H1 (cell line): ENCODE data around the gene RGS6. TPM values are rescaled to one million over a fixed set of nuclear protein-coding genes. Genes with fewer than 3 reads are reported as not detected.

ENCODE experiments used
- CTCF ChIA-PET: fragments of 300-600 bp; sonication (Branson Sonifier 250); formaldehyde crosslinking; loops from one replicate; lab custom pipeline; 2021; ENCODE audit not compliant: partially characterized antibody; lab: Charles Lee
- POLR2A ChIA-PET: fragments of 300-600 bp; sonication (Branson Sonifier 250); formaldehyde crosslinking; loops from one replicate; lab custom pipeline; 2021; ENCODE audit warnings: inconsistent platforms; ENCODE audit not compliant: partially characterized antibody; lab: Charles Lee
- DNase-seq, 2 experiments: peaks; one replicate each; pipeline versions ENCODE4 v3.0.0 to v3.0.0-alpha.2; 2010 to 2022; ENCODE audit warnings: low spot score in 2 of 2, low read depth in 1 of 2, mixed read lengths in 1 of 2
- FAIRE-seq: peaks from 2 replicates; lab custom pipeline; 2011; peaks lifted over from hg19 to GRCh38; lab: Jason Lieb, UNC
- H2AFZ ChIP-seq: 2 replicates; pipeline ENCODE4 v1.8.1; 2012; ENCODE audit warnings: low read length, inconsistent platforms
- H2AK5ac ChIP-seq: 2 replicates; pipeline ENCODE4 v1.6.1; 2013; ENCODE audit warnings: low read depth, low read length
- H2BK120ac ChIP-seq: replicated peaks from 2 replicates; pipeline ENCODE3; 2013; ENCODE audit warnings: low read depth, low read length, inconsistent platforms
- H2BK12ac ChIP-seq: 2 replicates; pipeline ENCODE4 v1.6.1; 2013; ENCODE audit warnings: low read depth, low read length
- H2BK15ac ChIP-seq: 2 replicates; pipeline ENCODE4 v1.6.1; 2013; ENCODE audit warnings: low read length
- H2BK20ac ChIP-seq: 2 replicates; pipeline ENCODE4 v1.6.1; 2013; ENCODE audit warnings: low read length
- H2BK5ac ChIP-seq: 2 replicates; pipeline ENCODE4 v1.6.1; 2013; ENCODE audit warnings: low read depth, low read length
- H3K14ac ChIP-seq: 2 replicates; pipeline ENCODE4 v1.6.1; 2013; ENCODE audit warnings: inconsistent platforms; ENCODE audit not compliant: insufficient read length
- H3K18ac ChIP-seq: 2 replicates; pipeline ENCODE4 v1.6.1; 2013; ENCODE audit warnings: low read length; ENCODE audit errors: extremely low read depth
- H3K23ac ChIP-seq: 2 replicates; pipeline ENCODE4 v1.6.1; 2013; ENCODE audit warnings: inconsistent platforms; ENCODE audit not compliant: insufficient read length
- H3K23me2 ChIP-seq: 2 replicates; pipeline ENCODE4 v1.6.1; 2013; ENCODE audit warnings: low read depth, low read length
- H3K27ac ChIP-seq: 2 replicates; pipeline ENCODE4 v1.6.1; 2011; ENCODE audit warnings: low read depth, low read length, inconsistent platforms
- H3K27me3 ChIP-seq, 4 experiments: replicated peaks in 1 of 4; 1 replicate in 1 of 4; 2 replicates in 3 of 4; pipeline versions ENCODE4 v1.6.1 to v1.8.1; 2011 to 2013; ENCODE audit warnings: low read length in 3 of 4, mild to moderate bottlenecking in 3 of 4, inconsistent platforms in 2 of 4, mixed read lengths in 2 of 4, moderate library complexity in 1 of 4; ENCODE audit not compliant: control insufficient read depth in 3 of 4, insufficient read depth in 3 of 4; ENCODE audit errors: extremely low read depth in 1 of 4
- H3K36me3 ChIP-seq, 4 experiments: 2 replicates each; pipeline versions ENCODE4 v1.6.1 to v1.8.1; 2011 to 2013; ENCODE audit warnings: mild to moderate bottlenecking in 4 of 4, low read length in 3 of 4, moderate library complexity in 2 of 4, control low read depth in 1 of 4, inconsistent platforms in 1 of 4; ENCODE audit not compliant: insufficient read depth in 4 of 4, control insufficient read depth in 2 of 4
- H3K4ac ChIP-seq: replicated peaks from 2 replicates; pipeline ENCODE3; 2013; ENCODE audit warnings: low read length, low read depth, mixed read lengths, inconsistent platforms; ENCODE audit not compliant: insufficient read length
- H3K4me1 ChIP-seq, 4 experiments: replicated peaks in 1 of 4; 1 replicate in 1 of 4; 2 replicates in 3 of 4; pipeline versions ENCODE4 v1.6.1 to v1.8.1; 2011 to 2013; ENCODE audit warnings: low read length in 3 of 4, inconsistent platforms in 2 of 4, mixed read lengths in 1 of 4; ENCODE audit not compliant: insufficient read depth in 4 of 4, control insufficient read depth in 3 of 4
- H3K4me2 ChIP-seq, 2 experiments: 2 replicates each; pipeline versions ENCODE4 v1.6.1 to v1.8.1; 2011 to 2013; ENCODE audit warnings: low read depth in 2 of 2, low read length in 2 of 2, control low read depth in 1 of 2, inconsistent platforms in 1 of 2, mild to moderate bottlenecking in 1 of 2; ENCODE audit not compliant: insufficient read depth in 1 of 2
- H3K4me3 ChIP-seq, 4 experiments: fragments of 200-600, 300-600 bp in 1 of 4; sonication (generic), shearing (Covaris generic), sonication (Bioruptor Twin) in 1 of 4; 2 replicates each; pipeline versions ENCODE4 v1.5.1 to v1.8.1; 2011 to 2016; ENCODE audit warnings: low read length in 4 of 4, low read depth in 3 of 4, control low read depth in 2 of 4, inconsistent platforms in 2 of 4, mild to moderate bottlenecking in 2 of 4, mixed read lengths in 1 of 4, moderate library complexity in 1 of 4; ENCODE audit not compliant: insufficient read depth in 2 of 4; ENCODE audit errors: extremely low read depth in 1 of 4
- H3K56ac ChIP-seq: replicated peaks from 2 replicates; pipeline ENCODE3; 2013; ENCODE audit warnings: low read depth, mild to moderate bottlenecking, mixed read lengths, low read length, inconsistent platforms; ENCODE audit not compliant: insufficient read length
- H3K79me1 ChIP-seq: 2 replicates; pipeline ENCODE4 v1.6.1; 2013; ENCODE audit warnings: low read depth, low read length, control low read depth
- H3K79me2 ChIP-seq, 2 experiments: 2 replicates each; pipeline versions ENCODE4 v1.6.1 to v1.8.1; 2012 to 2013; ENCODE audit warnings: low read length in 2 of 2, mild to moderate bottlenecking in 2 of 2, inconsistent platforms in 1 of 2; ENCODE audit not compliant: insufficient read depth in 2 of 2, control insufficient read depth in 1 of 2
- H3K9ac ChIP-seq, 4 experiments: replicated peaks in 1 of 4; 1 replicate in 1 of 4; 2 replicates in 3 of 4; pipeline versions ENCODE4 v1.6.1 to v1.8.1; 2011 to 2013; ENCODE audit warnings: low read depth in 3 of 4, low read length in 3 of 4, control low read depth in 2 of 4, mild to moderate bottlenecking in 2 of 4, moderate library complexity in 2 of 4, inconsistent platforms in 1 of 4; ENCODE audit errors: extremely low read depth in 1 of 4
- H3K9me3 ChIP-seq, 2 experiments: 2 replicates each; pipeline versions ENCODE4 v1.6.1 to v1.8.1; 2012 to 2013; ENCODE audit warnings: mild to moderate bottlenecking in 2 of 2, moderate library complexity in 2 of 2, control low read depth in 1 of 2, inconsistent platforms in 1 of 2, low read depth in 1 of 2, low read length in 1 of 2, mixed read lengths in 1 of 2; ENCODE audit not compliant: insufficient read depth in 2 of 2
- H4K20me1 ChIP-seq, 2 experiments: replicated peaks in 1 of 2; 2 replicates each; pipeline versions ENCODE3 to v1.8.1; 2011 to 2013; ENCODE audit warnings: inconsistent platforms in 2 of 2, low read length in 2 of 2, mild to moderate bottlenecking in 1 of 2; ENCODE audit not compliant: insufficient read depth in 2 of 2, control insufficient read depth in 1 of 2
- H4K5ac ChIP-seq: 2 replicates; pipeline ENCODE4 v1.6.1; 2013; ENCODE audit warnings: low read length, low read depth, mixed read lengths, inconsistent platforms; ENCODE audit not compliant: insufficient read length
- H4K8ac ChIP-seq: 2 replicates; pipeline ENCODE4 v1.8.0; 2013; ENCODE audit warnings: mild to moderate bottlenecking, moderate library complexity, low read length, inconsistent platforms; ENCODE audit not compliant: insufficient read depth; ENCODE audit errors: extremely low read depth
- H4K91ac ChIP-seq: replicated peaks from 2 replicates; pipeline ENCODE3; 2013; ENCODE audit warnings: low read length, mixed read lengths, inconsistent platforms; ENCODE audit not compliant: insufficient read length
- BACH1 ChIP-seq: IDR thresholded peaks from 2 replicates; pipeline ENCODE4 v1.6.1; 2012; ENCODE audit warnings: low read length, improper control_type of control experiment
- CBX8 ChIP-seq: fragments of 300-800, 300-1000 bp; sonication (generic); IDR thresholded peaks from 2 replicates; pipeline ENCODE4 v1.7.1; 2016; ENCODE audit warnings: low read depth, low read length, borderline replicate concordance
- CTBP2 ChIP-seq: IDR thresholded peaks from 2 replicates; pipeline ENCODE4 v1.7.0; 2011; ENCODE audit warnings: borderline replicate concordance, mild to moderate bottlenecking, moderate library complexity, mixed read lengths, low read length; ENCODE audit not compliant: insufficient read depth, insufficient read length
- HDAC6 ChIP-seq: IDR thresholded peaks from one replicate; pipeline ENCODE4 v1.7.1; 2012; ENCODE audit warnings: low read depth, mild to moderate bottlenecking, inconsistent platforms, low read length, moderate library complexity
- MAFK ChIP-seq: IDR thresholded peaks from 2 replicates; pipeline ENCODE4 v1.6.1; 2012; ENCODE audit warnings: low read depth, mild to moderate bottlenecking, improper control_type of control experiment, low read length
- POLR2A ChIP-seq, 2 experiments: IDR thresholded peaks; 1 replicate in 1 of 2; 2 replicates in 1 of 2; pipeline ENCODE4 v1.6.1; 2011; ENCODE audit warnings: low read depth in 2 of 2, low read length in 2 of 2, mild to moderate bottlenecking in 2 of 2; ENCODE audit errors: control extremely low read depth in 1 of 2
- SIN3A ChIP-seq, 2 experiments: IDR thresholded peaks in 1 of 2; conservative IDR thresholded peaks in 1 of 2; 2 replicates each; pipeline ENCODE4 v1.6.1; 2011 to 2012; ENCODE audit warnings: low read length in 2 of 2, improper control_type of control experiment in 1 of 2, low read depth in 1 of 2, mild to moderate bottlenecking in 1 of 2
- TBP ChIP-seq: IDR thresholded peaks from 2 replicates; pipeline ENCODE4 v1.6.1; 2011; ENCODE audit warnings: low read depth, low read length, improper control_type of control experiment
- WGBS, 2 experiments: shearing (Covaris generic) in 1 of 2; methylation state at CpG; one replicate each; pipeline versions ENCODE4 v1.1.6 to v1.1.7; 2013 to 2015; ENCODE audit warnings: low lambda C conversion rate in 2 of 2, mixed read lengths in 2 of 2, inconsistent platforms in 1 of 2, low coverage in 1 of 2, missing lambda C conversion rate in 1 of 2; ENCODE audit not compliant: insufficient replicate concordance in 2 of 2, insufficient coverage in 1 of 2, insufficient read length in 1 of 2; ENCODE audit errors: extremely low coverage in 1 of 2, missing lambda C conversion rate in 1 of 2; 5-methylcytosine and 5-hydroxymethylcytosine counted together
- polyA plus RNA-seq, 7 experiments: library from polyadenylated mRNA; depleted of rRNA in 3 of 7; stranded (reverse) in 5 of 7; unstranded in 2 of 7; fragments of >200 nt in 5 of 7; fragments of 200-250 nt in 2 of 7; gene quantifications; 1 replicate in 5 of 7; 2 replicates in 1 of 7; 4 replicates in 1 of 7; pipeline versions ENCODE4 v1.2.1 to v1.2.3, GENCODE V29; 2011 to 2013; ENCODE audit warnings: missing spikeins in 2 of 7, mixed read lengths in 2 of 7
- total RNA-seq: library from RNA; stranded (reverse); fragmentation: NEBNext Ultra II Directional; extraction: Animal tissue kit (Norgen Biotek cat#: 25700); gene quantifications from 2 replicates; pipeline ENCODE4 v1.2.1, GENCODE V29; 2021
- TF ChIP-seq, protein P1 (sequence below): IDR thresholded peaks from 2 replicates; pipeline ENCODE4 v1.6.1; 2011; ENCODE audit warnings: low read depth, mild to moderate bottlenecking, low read length; ENCODE audit not compliant: insufficient read depth

The RGS6 gene
- total and polyA plus RNA-seq, 2 of the 8 experiments (the other 6 are each of a cell fraction or from before 2014, with no cell fraction given) = 0.26 to 1.1 TPM

GRCh38 chr14:72060460-72060859, 128.2 kb downstream of the RGS6 start:
- TF ChIP-seq BACH1 = no peak
- TF ChIP-seq CTBP2 = no peak
- TF ChIP-seq SIN3A (conservative IDR thresholded peaks at IDR 0.05 in 1 of 2, IDR thresholded peaks at IDR 0.05 in 1 of 2; ENCODE audit: low read depth in 1 of 2, low read length in 2 of 2) = no peak
- TF ChIP-seq TBP = no peak
- TF ChIP-seq, protein P1, sequence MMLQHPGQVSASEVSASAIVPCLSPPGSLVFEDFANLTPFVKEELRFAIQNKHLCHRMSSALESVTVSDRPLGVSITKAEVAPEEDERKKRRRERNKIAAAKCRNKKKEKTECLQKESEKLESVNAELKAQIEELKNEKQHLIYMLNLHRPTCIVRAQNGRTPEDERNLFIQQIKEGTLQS = no peak
- TF ChIP-seq HDAC6 = no peak
- TF ChIP-seq MAFK = no peak
- no peak for TF ChIP-seq POLR2A (IDR thresholded peaks at IDR 0.05; ENCODE audit: control extremely low read depth in 1 of 2, low read depth in 2 of 2, low read length in 2 of 2)
- TF ChIP-seq CBX8 = no peak
- CTCF ChIA-PET = interaction anchor here (0.6 to 1.4 kb wide), 3 partner anchors 16 to 44 kb away, joined by 3 read pairs; no protein-coding TSS in a partner anchor
- H2BK15ac ChIP-seq = no peak overlapping the region
- no peak overlapping the region for H2AFZ ChIP-seq
- no peak overlapping the region for H3K9ac ChIP-seq
- H2BK20ac ChIP-seq = no peak overlapping the region
- no peak overlapping the region for H2BK120ac ChIP-seq
- no peak overlapping the region for H3K27ac ChIP-seq
- no peak overlapping the region for H3K56ac ChIP-seq
- H3K36me3 ChIP-seq = peaks cover 0 to 2% (median 0%) of the 10 kb centered on the region in 4 experiments; a peak in 1 of 8 replicates
- H3K4me1 ChIP-seq = no peaks in the 10 kb centered on the region
- WGBS, 2 experiments = 70% methylated on average over 3 of the region's 3 CpGs; no CpG with 5 or more reads in 1 of the 2 experiments
- H2BK5ac ChIP-seq = no peak overlapping the region
- no peak overlapping the region for H3K23ac ChIP-seq
- H3K4me2 ChIP-seq = no peak overlapping the region
- POLR2A ChIA-PET = interaction anchor here (0.7 kb wide), 1 partner anchor 188 kb away, joined by 3 read pairs; no protein-coding TSS in a partner anchor
- H3K9me3 ChIP-seq = no peaks in the 10 kb centered on the region
- FAIRE-seq (no peak), DNase-seq (no peak)
- peaks cover 0 to 2% (median 0%) of the 10 kb centered on the region in 4 experiments; a peak in 1 of 7 replicates for H3K27me3 ChIP-seq
- H4K5ac ChIP-seq = no peak overlapping the region
- H2AK5ac ChIP-seq = no peak overlapping the region
- H3K23me2 ChIP-seq = no peaks in the 10 kb centered on the region
- H3K14ac ChIP-seq = no peak overlapping the region
- H4K8ac ChIP-seq = no peak overlapping the region
- H3K4me3 ChIP-seq = no peak overlapping the region
- no peaks in the 10 kb centered on the region for H4K20me1 ChIP-seq
- H3K18ac ChIP-seq = no peak overlapping the region
- no peaks in the 10 kb centered on the region for H3K79me2 ChIP-seq
- H3K4ac ChIP-seq = no peak overlapping the region
- H4K91ac ChIP-seq = no peak overlapping the region
- H2BK12ac ChIP-seq = no peak overlapping the region
- no peaks in the 10 kb centered on the region for H3K79me1 ChIP-seq
